K562 (cell line): ENCODE data around the gene PRL. TPM values are rescaled to one million over a fixed set of nuclear protein-coding genes. Genes with fewer than 3 reads are reported as not detected.

Experiments
- ATAC-seq: fragments of 200-7000 bp; cut with Tn5 transposase; 3 replicates; pipeline ENCODE4 v1.9.1; 2020; ENCODE audit warnings: moderate library complexity
- BruUV-seq: library from RNA; stranded (reverse); fragments of 400-500 nt; replicated peaks from 2 replicates; lab custom pipeline; 2021; lab: Mats Ljungman, UMichigan
- CTCF ChIA-PET: fragments of 300-600 bp; formaldehyde crosslinking; extraction: SDS; loops from one replicate; lab custom pipeline; 2021; ENCODE audit warnings: low intra/inter-chr PET ratio; lab: Yijun Ruan, JAX
- POLR2A ChIA-PET: fragments of 300-600, 350-650 bp; sonication (Branson Sonifier 250); formaldehyde crosslinking; extraction: SDS; loops from one replicate; lab custom pipeline; 2021; ENCODE audit warnings: antibody characterized with exemption, inconsistent platforms; lab: Yijun Ruan, JAX
- DNase-seq, 4 experiments: peaks; one replicate each; pipeline versions ENCODE4 v3.0.0 to v3.0.0-alpha.2; 2011 to 2018; ENCODE audit warnings: low spot score in 3 of 4, mixed read lengths in 3 of 4; ENCODE audit errors: extremely low read depth in 1 of 4
- FAIRE-seq: peaks from 2 replicates; lab custom pipeline; 2011; peaks lifted over from hg19 to GRCh38; lab: Jason Lieb, UNC
- H2AFZ ChIP-seq: 2 replicates; pipeline ENCODE4 v1.6.0; 2011; ENCODE audit warnings: low read depth, low read length, control low read depth, inconsistent platforms
- H3K27ac ChIP-seq: fragments of 200-600 bp; 3 replicates; pipeline ENCODE4 v1.8.0; 2011; ENCODE audit warnings: low read depth, mild to moderate bottlenecking, control low read depth, inconsistent platforms, low read length, moderate library complexity, mixed read lengths; ENCODE audit errors: extremely low read depth
- H3K27me3 ChIP-seq, 2 experiments: fragments of 300-600 bp in 1 of 2; 2 replicates in 1 of 2; 3 replicates in 1 of 2; pipeline versions ENCODE4 v1.6.0 to v1.8.0; 2011; ENCODE audit warnings: inconsistent platforms in 2 of 2, low read length in 2 of 2, mild to moderate bottlenecking in 1 of 2, mixed read lengths in 1 of 2, moderate library complexity in 1 of 2; ENCODE audit not compliant: control insufficient read depth in 2 of 2, insufficient read depth in 2 of 2
- H3K36me3 ChIP-seq: fragments of 300-600 bp; 3 replicates; pipeline ENCODE4 v1.8.0; 2011; ENCODE audit warnings: mild to moderate bottlenecking, low read length, inconsistent platforms; ENCODE audit not compliant: control insufficient read depth, insufficient read depth
- H3K4me1 ChIP-seq, 2 experiments: fragments of 200-600 bp in 1 of 2; replicated peaks in 1 of 2; 2 replicates in 1 of 2; 3 replicates in 1 of 2; pipeline versions ENCODE4 v1.5.1 to v1.8.0; 2011; ENCODE audit warnings: inconsistent platforms in 2 of 2, low read length in 2 of 2, mild to moderate bottlenecking in 1 of 2, mixed read lengths in 1 of 2, moderate library complexity in 1 of 2; ENCODE audit not compliant: control insufficient read depth in 2 of 2, insufficient read depth in 2 of 2
- H3K4me2 ChIP-seq: 2 replicates; pipeline ENCODE4 v1.6.1; 2011; ENCODE audit warnings: low read length, control low read depth, inconsistent platforms, mixed read lengths; ENCODE audit not compliant: insufficient read depth
- H3K4me3 ChIP-seq: fragments of 200-600 bp; sonication (generic), shearing (Covaris generic); 2 replicates; pipeline ENCODE4 v1.5.1; 2016; ENCODE audit warnings: control low read depth, inconsistent platforms
- H3K79me2 ChIP-seq: fragments of 200-600 bp; 3 replicates; pipeline ENCODE4 v1.8.0; 2011; ENCODE audit warnings: low read length, inconsistent platforms; ENCODE audit not compliant: control insufficient read depth, insufficient read depth
- H3K9ac ChIP-seq, 2 experiments: 2 replicates each; pipeline versions ENCODE4 v1.6.0 to v1.6.1; 2011; ENCODE audit warnings: low read depth in 2 of 2, low read length in 2 of 2, control low read depth in 1 of 2, inconsistent platforms in 1 of 2, mild to moderate bottlenecking in 1 of 2, mixed read lengths in 1 of 2; ENCODE audit not compliant: insufficient read depth in 1 of 2
- H3K9me1 ChIP-seq: one replicate; pipeline ENCODE4 v1.6.0; 2011; ENCODE audit warnings: inconsistent platforms, mild to moderate bottlenecking, low read length, moderate library complexity; ENCODE audit not compliant: control insufficient read depth, insufficient read depth
- H3K9me3 ChIP-seq: replicated peaks from 2 replicates; pipeline ENCODE4 v1.5.1; 2011; ENCODE audit warnings: low read depth, low read length, inconsistent platforms; ENCODE audit not compliant: control insufficient read depth, insufficient read depth
- H4K20me1 ChIP-seq: replicated peaks from 2 replicates; pipeline ENCODE4 v1.6.1; 2011; ENCODE audit warnings: low read length, inconsistent platforms, mixed read lengths; ENCODE audit not compliant: control insufficient read depth, insufficient read depth
- BRD4 ChIP-seq: fragments of 200-600 bp; sonication (generic); IDR thresholded peaks from 2 replicates; pipeline ENCODE4 v1.6.1; 2017; ENCODE audit warnings: inconsistent platforms
- CTBP1 ChIP-seq: fragments of 450-650 bp; IDR thresholded peaks from 2 replicates; pipeline ENCODE4 v1.6.1; 2016; ENCODE audit warnings: borderline replicate concordance
- DMBX1 ChIP-seq: fragments of 250-450 bp; sonication (Bioruptor Pico); IDR thresholded peaks from 2 replicates; pipeline ENCODE4 v1.8.0; 2022; ENCODE audit warnings: inconsistent platforms, mild to moderate bottlenecking, moderate library complexity, borderline replicate concordance
- ELK3 ChIP-seq: fragments of 450-650 bp; formaldehyde crosslinking; IDR thresholded peaks from 2 replicates; pipeline ENCODE4 v1.4.0; 2020; ENCODE audit warnings: mild to moderate bottlenecking
- HMG20B ChIP-seq: fragments of 250-450 bp; sonication (Bioruptor Pico); IDR thresholded peaks from 2 replicates; pipeline ENCODE4 v1.5.0; 2021; ENCODE audit warnings: mild to moderate bottlenecking
- HNRNPH1 ChIP-seq: fragments of 200-400 bp; formaldehyde crosslinking; optimal IDR thresholded peaks from 2 replicates; pipeline ENCODE3; 2017; ENCODE audit warnings: low read depth, mild to moderate bottlenecking, low read length, moderate library complexity
- KLF1 ChIP-seq: fragments of 450-650 bp; IDR thresholded peaks from 2 replicates; pipeline ENCODE4 v1.6.1; 2016; ENCODE audit warnings: missing genetic modification characterization, missing compliant biosample characterization
- MCM7 ChIP-seq, 2 experiments: fragments of 450-650 bp; IDR thresholded peaks; 2 replicates each; pipeline ENCODE4 v1.6.1; 2016 to 2018
- PHB ChIP-seq: fragments of 250-450 bp; sonication (Bioruptor Pico); IDR thresholded peaks from 2 replicates; pipeline ENCODE4 v1.5.0; 2021
- RAD51 ChIP-seq: fragments of 450-650 bp; IDR thresholded peaks from 2 replicates; pipeline ENCODE4 v1.7.1; 2016; ENCODE audit warnings: low read depth, mild to moderate bottlenecking, borderline replicate concordance
- ZFP36 ChIP-seq: fragments of 150-350 bp; IDR thresholded peaks from 2 replicates; pipeline ENCODE4 v1.6.1; 2018; ENCODE audit warnings: low read length, low read depth; ENCODE audit not compliant: partially characterized antibody
- ZKSCAN1 ChIP-seq: fragments of 150-350 bp; IDR thresholded peaks from 2 replicates; pipeline ENCODE4 v1.6.1; 2016; ENCODE audit warnings: low read depth, low read length
- ZNF263 ChIP-seq: sonication (generic); formaldehyde crosslinking; IDR thresholded peaks from 2 replicates; pipeline ENCODE4 v1.8.0; 2022; ENCODE audit warnings: mild to moderate bottlenecking, missing genetic modification reagents, borderline replicate concordance
- ZNF436 ChIP-seq: fragments of 250-450, 450-650 bp; sonication (Bioruptor Pico); formaldehyde crosslinking; IDR thresholded peaks from 2 replicates; pipeline ENCODE4 v1.7.0; 2020; ENCODE audit warnings: mild to moderate bottlenecking
- ZSCAN29 ChIP-seq: fragments of 450-650 bp; IDR thresholded peaks from 2 replicates; pipeline ENCODE4 v1.6.1; 2017
- WGBS: fragments of 100-300 bp; shearing (Covaris generic); methylation state at CpG from one replicate; pipeline ENCODE4 v1.1.6; 2016; ENCODE audit warnings: low coverage, mixed read lengths; ENCODE audit not compliant: insufficient coverage; ENCODE audit errors: missing lambda C conversion rate; 5-methylcytosine and 5-hydroxymethylcytosine counted together
- in situ Hi-C: fragments of 300-500 bp; cut with MboI; formaldehyde crosslinking; loops from 4 replicates; pipeline ENCODE4 v1.15.0; 2018; ENCODE audit warnings: inconsistent platforms, mixed read lengths
- intact Hi-C: fragments of 100-400 bp; cut with micrococcal nuclease; formaldehyde crosslinking; loops from 2 replicates; pipeline ENCODE4 v1.14.2; 2022
- polyA plus RNA-seq, 8 experiments: library from polyadenylated mRNA; depleted of rRNA in 4 of 8; stranded (reverse) in 5 of 8; unstranded in 3 of 8; fragments of >200 nt; fragmentation: Nextera tagmentation in 2 of 8; fragmentation: Illumina TruSeq in 1 of 8; extraction: Ambion mirVana in 2 of 8; extraction: Trizol in 1 of 8; gene quantifications; 2 replicates each; pipeline versions ENCODE4 v1.2.1 to v1.2.3, GENCODE V29; 2011 to 2014; ENCODE audit warnings: inconsistent platforms in 1 of 8, missing spikeins in 1 of 8
- total RNA-seq, 7 experiments: library from RNA; depleted of rRNA in 6 of 7; stranded (reverse); fragments of >200 nt in 6 of 7; fragmentation: Illumina TruSeq in 2 of 7; extraction: Trizol in 2 of 7; gene quantifications; 2 replicates each; pipeline versions ENCODE4 v1.2.1 to v1.2.3, GENCODE V29; 2011 to 2021; ENCODE audit warnings: low replicate concordance in 1 of 7
- TF ChIP-seq, protein P1 (sequence below): fragments of 450-650 bp; formaldehyde crosslinking; IDR thresholded peaks from 2 replicates; pipeline ENCODE4 v1.4.0; 2020; ENCODE audit warnings: mild to moderate bottlenecking, moderate library complexity

Gene PRL
- total and polyA plus RNA-seq, 9 of the 15 experiments (the other 6 are each of a cell fraction or from before 2014, with no cell fraction given): not detected

- no peaks in the 10 kb centered on the region for H4K20me1 ChIP-seq
- H3K79me2 ChIP-seq: no peaks in the 10 kb centered on the region
- CTCF ChIA-PET: no interaction called here
- H3K9ac ChIP-seq: no peak overlapping the region
- no peaks in the 10 kb centered on the region for H3K27me3 ChIP-seq
- no peaks in the 10 kb centered on the region for H3K9me1 ChIP-seq
- no peak for TF ChIP-seq CTBP1
- no peak for TF ChIP-seq ELK3 (CRISPR knock-in tag)
- TF ChIP-seq ZSCAN29: no peak
- TF ChIP-seq ZNF263 (CRISPR knock-in tag): no peak
- no peak for TF ChIP-seq HMG20B
- TF ChIP-seq ZKSCAN1: no peak
- no peak for TF ChIP-seq KLF1
- no peak for TF ChIP-seq DMBX1 (CRISPR knock-in tag)
- TF ChIP-seq, protein P1, sequence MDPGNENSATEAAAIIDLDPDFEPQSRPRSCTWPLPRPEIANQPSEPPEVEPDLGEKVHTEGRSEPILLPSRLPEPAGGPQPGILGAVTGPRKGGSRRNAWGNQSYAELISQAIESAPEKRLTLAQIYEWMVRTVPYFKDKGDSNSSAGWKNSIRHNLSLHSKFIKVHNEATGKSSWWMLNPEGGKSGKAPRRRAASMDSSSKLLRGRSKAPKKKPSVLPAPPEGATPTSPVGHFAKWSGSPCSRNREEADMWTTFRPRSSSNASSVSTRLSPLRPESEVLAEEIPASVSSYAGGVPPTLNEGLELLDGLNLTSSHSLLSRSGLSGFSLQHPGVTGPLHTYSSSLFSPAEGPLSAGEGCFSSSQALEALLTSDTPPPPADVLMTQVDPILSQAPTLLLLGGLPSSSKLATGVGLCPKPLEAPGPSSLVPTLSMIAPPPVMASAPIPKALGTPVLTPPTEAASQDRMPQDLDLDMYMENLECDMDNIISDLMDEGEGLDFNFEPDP: no peak
- no peak for TF ChIP-seq PHB (CRISPR knock-in tag)
- TF ChIP-seq BRD4: no peak
- no peak for TF ChIP-seq ZFP36
- TF ChIP-seq RAD51: no peak
- no peak for TF ChIP-seq HNRNPH1
- no peak for TF ChIP-seq ZNF436 (CRISPR knock-in tag)
- no peak for TF ChIP-seq MCM7 (IDR thresholded peaks at IDR 0.05)
- TF ChIP-seq, all 486 proteins: peak for 0
- no peaks in the 10 kb centered on the region for H3K9me3 ChIP-seq
- FAIRE-seq (no peak), ATAC-seq (no peak), DNase-seq (no peak)
- POLR2A ChIA-PET: no interaction called here
- in situ Hi-C loops: no loop called here
- no peak overlapping the region for H2AFZ ChIP-seq
- H3K36me3 ChIP-seq: no peaks in the 10 kb centered on the region
- no peaks in the 10 kb centered on the region for H3K4me1 ChIP-seq
- H3K27ac ChIP-seq: no peak overlapping the region
- intact Hi-C loops: no loop called here
- 3% methylated on average over 21 of the region's 22 CpGs for WGBS
- BruUV-seq: no TSS peak
- H3K4me3 ChIP-seq: no peak overlapping the region
- no peak overlapping the region for H3K4me2 ChIP-seq
Measured at GRCh38 chr6:22318404-22318803, 21.6 kb upstream of the PRL start.
